ELF-1 (cell line): ENCODE data around the gene C1orf105.
A peak's percentile ranks its signal among the peaks of the same experiment; 100 is the strongest.

ENCODE experiments used
- DNase-seq: peaks from one replicate; pipeline ENCODE4 v3.0.0-alpha.2; 2016; ENCODE audit warnings: low read depth, low spot score

The C1orf105 gene

GRCh38 chr1:172397221-172397620 lies 23.3 kb upstream of the C1orf105 start:
- DNase-seq: no peak

DNA sequence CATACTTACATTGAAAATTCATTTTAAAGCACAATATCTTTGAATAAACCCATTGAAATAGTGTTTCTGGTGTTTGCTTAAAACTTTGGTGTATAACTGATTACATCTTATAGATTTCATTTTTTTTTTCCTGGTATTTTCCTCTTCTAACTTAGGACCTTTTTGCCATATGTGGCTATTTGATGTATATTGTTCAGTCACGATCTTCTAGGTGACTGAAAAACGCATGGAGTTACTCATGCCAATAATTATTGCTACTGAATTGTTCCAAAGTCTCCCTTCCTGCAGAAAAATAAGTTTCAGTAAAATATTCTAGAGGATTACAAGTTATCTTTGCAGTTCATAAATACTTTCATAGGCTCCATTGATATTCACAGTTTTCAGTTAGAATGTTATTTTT lies 22.9 kb upstream of the C1orf105 start:
- DNase-seq: no peak

- DNase-seq: no peak
Observed at GRCh38 chr1:172398193-172398592, 22.3 kb upstream of the C1orf105 start.

- peak; percentile 20 for DNase-seq
Observed at GRCh38 chr1:172398970-172399755, 21.3 kb upstream of the C1orf105 start.

GRCh38 chr1:172399756-172400721 lies 20.4 kb upstream of the C1orf105 start:
- no peak for DNase-seq

DNA sequence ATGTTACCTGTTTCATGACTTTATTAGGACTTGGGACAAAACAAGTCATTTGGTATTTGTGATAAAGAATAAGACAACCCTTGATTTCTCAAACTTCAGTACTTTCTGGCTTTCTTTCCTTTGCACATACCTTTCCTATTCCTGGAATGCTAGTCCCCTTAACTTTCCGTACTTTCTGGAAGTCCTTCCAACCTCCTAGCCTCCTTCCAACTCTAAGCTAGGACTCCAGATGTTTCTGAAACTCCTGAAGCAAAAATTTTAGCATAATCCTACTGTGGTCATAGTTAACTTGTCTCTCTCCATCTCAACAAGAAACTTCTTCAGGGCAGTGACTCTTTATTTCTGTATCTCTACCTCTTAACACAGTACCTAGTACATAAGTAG lies 19.8 kb upstream of the C1orf105 start:
- DNase-seq: no peak

GRCh38 chr1:172401477-172401876 lies 19.0 kb upstream of the C1orf105 start:
- no peak for DNase-seq

DNA sequence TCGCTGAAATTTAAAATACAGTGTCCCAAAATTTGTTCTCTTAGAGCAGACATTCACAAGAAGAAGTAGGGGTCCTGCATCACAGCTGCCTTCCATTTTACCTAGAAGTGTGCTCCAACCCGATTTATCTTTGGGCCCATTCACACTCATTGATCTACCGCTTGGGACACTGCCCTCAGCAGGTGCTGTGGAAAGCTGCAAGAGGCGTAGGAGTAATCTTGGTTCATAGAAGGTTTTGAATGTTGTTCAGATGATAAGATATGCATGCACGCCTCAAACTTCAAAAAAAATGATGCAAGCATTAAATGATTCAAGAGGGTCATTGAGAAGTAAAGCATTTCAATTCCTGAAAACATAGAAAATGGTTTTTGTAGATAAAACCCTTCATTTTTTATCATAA lies 18.6 kb upstream of the C1orf105 start:
- no peak for DNase-seq

- DNase-seq: no peak
Observed at GRCh38 chr1:172402878-172403569, 17.5 kb upstream of the C1orf105 start.

DNA sequence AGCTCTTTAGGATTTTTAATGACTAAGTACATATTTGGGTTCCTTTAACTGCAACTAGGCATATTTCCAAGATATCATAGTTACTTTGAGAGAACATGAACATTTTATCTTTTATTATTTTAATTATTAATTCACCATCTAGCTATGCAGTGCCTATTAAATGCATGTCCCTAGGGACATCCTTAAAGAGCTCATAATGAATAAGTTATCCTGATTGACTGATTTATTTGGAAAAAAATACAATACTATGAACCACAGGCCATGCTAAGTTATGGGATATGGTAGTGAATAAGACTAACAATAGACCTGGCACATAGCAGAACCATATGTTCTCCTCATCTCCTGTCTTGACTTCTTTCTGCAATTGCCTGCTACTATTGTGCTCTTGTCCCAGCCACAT lies 16.4 kb upstream of the C1orf105 start:
- DNase-seq: no peak

GRCh38 chr1:172405912-172406311 lies 14.6 kb upstream of the C1orf105 start:
- DNase-seq: no peak

GRCh38 chr1:172406968-172407367 lies 13.5 kb upstream of the C1orf105 start:
- no peak for DNase-seq

GRCh38 chr1:172408958-172409357 lies 11.5 kb upstream of the C1orf105 start:
- no peak for DNase-seq

GRCh38 chr1:172410027-172410426 lies 10.5 kb upstream of the C1orf105 start:
- DNase-seq: no peak

GRCh38 chr1:172411791-172412338 lies 8.6 kb upstream of the C1orf105 start:
- no peak for DNase-seq

DNA sequence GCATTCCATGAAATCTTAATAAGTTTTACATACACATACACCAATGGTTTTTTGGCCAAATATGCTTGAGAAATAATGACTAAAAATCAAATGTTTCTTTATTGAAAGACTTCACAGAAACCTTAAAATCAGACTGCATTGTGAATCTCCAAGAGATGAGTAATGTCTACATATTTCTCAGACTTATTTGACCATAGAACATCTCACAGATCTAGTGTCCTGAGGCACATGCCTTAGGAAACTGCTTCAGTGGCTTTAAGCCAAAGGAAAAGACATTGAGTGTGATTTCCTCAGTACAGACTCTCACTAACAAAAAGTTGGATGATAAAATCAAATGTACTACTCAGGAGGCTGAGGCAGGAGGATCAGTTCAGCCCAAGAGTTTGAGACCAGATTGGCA lies 6.2 kb upstream of the C1orf105 start:
- DNase-seq: no peak

DNA sequence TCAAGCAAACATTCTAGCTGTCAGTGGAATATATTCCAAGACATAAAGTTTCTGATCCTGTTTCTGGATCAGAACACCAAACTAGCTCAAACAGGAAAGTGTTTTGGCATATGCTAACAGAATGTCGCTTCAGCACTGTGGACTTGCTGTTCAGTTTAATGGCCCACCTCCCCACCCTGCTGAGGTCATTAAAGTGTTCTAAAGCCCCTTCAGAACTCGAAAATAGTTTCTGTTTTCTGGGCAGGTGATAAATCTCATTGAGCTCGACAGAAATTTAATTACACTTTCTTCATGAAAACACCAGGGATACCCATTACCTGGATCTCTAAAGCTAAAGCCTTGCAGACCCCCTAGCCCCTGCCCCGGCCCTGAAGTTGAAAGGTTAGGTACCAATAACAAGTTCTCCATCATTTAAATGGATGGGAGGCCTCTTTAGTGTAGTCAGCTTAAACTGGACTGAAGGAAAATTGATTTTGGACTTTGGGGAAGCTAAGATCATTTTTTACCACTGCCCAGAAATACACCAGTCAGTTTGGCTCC lies 3.9 kb upstream of the C1orf105 start:
- DNase-seq: no peak

- no peak for DNase-seq
Observed at GRCh38 chr1:172417557-172417956, 2.9 kb upstream of the C1orf105 start.

DNA sequence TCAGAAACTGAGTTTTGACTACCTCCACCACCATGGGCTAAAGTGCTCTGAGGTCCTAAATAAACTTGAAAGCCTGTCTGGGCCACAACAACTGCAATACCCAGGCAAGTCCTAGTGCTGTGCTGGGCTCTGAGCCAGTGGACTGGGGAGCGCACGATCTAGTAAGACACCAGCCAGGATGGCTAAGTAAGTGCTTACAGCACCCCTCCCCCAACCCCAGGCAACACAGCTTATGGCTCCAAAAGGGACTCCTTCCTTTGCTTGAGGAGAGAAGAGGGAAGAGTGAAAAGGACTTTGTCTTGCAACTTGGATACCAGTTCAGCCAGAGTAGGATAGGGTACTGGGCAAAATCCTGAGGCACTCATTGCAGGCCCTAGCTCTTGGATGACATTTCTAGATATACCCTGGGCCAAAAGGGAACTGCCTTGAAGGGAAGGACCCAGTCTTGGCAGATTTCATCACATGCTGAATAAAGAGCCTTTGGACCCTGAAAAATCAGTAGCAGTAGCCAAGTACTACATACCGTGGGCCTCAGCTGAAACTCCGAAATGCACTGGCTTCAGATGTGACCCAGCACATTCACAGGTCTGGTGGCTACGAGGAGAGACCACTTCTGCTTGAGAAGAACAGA lies 1.6 kb downstream of the C1orf105 start:
- no peak for DNase-seq

DNA sequence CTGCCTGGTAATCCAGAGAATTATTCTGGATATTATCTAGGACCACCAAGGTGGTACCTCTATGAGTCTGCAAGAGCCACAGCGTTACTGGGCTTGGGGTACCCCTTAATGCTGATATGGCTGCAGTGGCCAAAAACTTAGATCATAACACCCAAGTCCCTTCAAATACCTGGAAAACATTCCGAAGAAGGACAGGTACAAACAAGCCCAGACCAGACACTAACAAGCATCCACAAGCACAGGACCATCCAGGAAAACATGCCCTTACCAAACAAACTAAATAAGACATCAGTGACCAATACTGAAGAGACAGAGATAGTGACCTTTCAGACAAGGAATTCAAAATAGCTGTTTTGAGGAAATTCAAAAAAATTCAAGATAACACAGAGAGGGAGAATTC lies 2.9 kb downstream of the C1orf105 start:
- DNase-seq: no peak

DNA sequence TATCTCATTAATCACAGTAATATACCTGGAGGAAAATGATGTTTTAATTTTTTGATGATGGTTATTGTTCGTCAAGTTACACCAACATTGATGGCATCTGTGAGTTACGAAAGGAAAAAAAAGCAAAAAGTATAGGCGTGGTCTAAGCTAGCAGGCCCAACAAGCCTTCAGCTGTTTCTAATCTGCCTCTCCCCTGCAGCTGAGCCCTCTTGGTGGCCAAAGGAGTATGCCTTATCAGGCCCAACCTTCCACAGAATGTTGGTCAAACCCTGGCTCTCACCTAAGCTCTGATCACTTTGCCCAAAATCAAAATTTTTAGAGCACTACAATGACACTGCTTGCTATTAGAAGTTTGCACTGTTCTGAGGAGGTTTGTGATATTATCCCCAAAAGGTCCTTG lies 4.9 kb downstream of the C1orf105 start:
- DNase-seq: no peak
